ENCODE results near the gene HSD17B7. TPM values are rescaled to one million over a fixed set of nuclear protein-coding genes. Genes with fewer than 3 reads are reported as not detected.

The HSD17B7 gene
- total and polyA plus RNA-seq, 2 of the 8 experiments (the other 6 are each of a cell fraction or from before 2014, with no cell fraction given) = 31.0 to 37.8 TPM

DNA sequence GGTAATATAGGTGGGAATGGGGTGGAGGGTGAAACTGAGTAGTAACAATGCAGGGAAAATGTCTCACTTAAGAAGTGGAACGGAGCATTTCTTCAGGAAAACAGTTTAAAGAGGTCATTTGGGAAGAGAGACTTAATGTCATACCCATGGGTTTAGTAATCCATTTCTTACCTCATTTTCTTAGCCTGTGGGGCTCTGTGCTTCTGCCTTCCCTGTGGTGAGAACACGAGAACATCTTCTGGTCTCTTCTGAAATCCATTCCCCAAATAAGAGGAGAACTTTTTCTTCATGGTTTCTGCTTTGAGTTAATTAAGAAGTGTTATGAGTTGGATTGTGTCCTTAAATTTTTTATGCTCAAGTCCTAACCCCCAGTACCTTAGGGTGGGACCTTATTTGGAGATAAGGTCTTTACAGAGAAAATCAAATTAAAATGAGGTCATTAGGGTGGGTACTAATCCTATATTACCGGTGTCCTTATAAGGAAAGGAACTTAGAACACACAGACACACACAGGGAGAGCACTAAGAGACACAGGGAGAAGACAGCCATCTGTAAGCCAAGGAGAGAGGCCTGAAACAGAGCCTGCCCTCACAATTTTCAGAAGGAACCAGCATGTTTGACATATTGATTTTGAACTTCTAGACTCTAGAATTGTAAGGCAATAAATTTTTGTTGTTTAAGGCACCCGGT lies 65.1 kb downstream of the HSD17B7 start (continued):
- TF ChIP-seq, protein P1, sequence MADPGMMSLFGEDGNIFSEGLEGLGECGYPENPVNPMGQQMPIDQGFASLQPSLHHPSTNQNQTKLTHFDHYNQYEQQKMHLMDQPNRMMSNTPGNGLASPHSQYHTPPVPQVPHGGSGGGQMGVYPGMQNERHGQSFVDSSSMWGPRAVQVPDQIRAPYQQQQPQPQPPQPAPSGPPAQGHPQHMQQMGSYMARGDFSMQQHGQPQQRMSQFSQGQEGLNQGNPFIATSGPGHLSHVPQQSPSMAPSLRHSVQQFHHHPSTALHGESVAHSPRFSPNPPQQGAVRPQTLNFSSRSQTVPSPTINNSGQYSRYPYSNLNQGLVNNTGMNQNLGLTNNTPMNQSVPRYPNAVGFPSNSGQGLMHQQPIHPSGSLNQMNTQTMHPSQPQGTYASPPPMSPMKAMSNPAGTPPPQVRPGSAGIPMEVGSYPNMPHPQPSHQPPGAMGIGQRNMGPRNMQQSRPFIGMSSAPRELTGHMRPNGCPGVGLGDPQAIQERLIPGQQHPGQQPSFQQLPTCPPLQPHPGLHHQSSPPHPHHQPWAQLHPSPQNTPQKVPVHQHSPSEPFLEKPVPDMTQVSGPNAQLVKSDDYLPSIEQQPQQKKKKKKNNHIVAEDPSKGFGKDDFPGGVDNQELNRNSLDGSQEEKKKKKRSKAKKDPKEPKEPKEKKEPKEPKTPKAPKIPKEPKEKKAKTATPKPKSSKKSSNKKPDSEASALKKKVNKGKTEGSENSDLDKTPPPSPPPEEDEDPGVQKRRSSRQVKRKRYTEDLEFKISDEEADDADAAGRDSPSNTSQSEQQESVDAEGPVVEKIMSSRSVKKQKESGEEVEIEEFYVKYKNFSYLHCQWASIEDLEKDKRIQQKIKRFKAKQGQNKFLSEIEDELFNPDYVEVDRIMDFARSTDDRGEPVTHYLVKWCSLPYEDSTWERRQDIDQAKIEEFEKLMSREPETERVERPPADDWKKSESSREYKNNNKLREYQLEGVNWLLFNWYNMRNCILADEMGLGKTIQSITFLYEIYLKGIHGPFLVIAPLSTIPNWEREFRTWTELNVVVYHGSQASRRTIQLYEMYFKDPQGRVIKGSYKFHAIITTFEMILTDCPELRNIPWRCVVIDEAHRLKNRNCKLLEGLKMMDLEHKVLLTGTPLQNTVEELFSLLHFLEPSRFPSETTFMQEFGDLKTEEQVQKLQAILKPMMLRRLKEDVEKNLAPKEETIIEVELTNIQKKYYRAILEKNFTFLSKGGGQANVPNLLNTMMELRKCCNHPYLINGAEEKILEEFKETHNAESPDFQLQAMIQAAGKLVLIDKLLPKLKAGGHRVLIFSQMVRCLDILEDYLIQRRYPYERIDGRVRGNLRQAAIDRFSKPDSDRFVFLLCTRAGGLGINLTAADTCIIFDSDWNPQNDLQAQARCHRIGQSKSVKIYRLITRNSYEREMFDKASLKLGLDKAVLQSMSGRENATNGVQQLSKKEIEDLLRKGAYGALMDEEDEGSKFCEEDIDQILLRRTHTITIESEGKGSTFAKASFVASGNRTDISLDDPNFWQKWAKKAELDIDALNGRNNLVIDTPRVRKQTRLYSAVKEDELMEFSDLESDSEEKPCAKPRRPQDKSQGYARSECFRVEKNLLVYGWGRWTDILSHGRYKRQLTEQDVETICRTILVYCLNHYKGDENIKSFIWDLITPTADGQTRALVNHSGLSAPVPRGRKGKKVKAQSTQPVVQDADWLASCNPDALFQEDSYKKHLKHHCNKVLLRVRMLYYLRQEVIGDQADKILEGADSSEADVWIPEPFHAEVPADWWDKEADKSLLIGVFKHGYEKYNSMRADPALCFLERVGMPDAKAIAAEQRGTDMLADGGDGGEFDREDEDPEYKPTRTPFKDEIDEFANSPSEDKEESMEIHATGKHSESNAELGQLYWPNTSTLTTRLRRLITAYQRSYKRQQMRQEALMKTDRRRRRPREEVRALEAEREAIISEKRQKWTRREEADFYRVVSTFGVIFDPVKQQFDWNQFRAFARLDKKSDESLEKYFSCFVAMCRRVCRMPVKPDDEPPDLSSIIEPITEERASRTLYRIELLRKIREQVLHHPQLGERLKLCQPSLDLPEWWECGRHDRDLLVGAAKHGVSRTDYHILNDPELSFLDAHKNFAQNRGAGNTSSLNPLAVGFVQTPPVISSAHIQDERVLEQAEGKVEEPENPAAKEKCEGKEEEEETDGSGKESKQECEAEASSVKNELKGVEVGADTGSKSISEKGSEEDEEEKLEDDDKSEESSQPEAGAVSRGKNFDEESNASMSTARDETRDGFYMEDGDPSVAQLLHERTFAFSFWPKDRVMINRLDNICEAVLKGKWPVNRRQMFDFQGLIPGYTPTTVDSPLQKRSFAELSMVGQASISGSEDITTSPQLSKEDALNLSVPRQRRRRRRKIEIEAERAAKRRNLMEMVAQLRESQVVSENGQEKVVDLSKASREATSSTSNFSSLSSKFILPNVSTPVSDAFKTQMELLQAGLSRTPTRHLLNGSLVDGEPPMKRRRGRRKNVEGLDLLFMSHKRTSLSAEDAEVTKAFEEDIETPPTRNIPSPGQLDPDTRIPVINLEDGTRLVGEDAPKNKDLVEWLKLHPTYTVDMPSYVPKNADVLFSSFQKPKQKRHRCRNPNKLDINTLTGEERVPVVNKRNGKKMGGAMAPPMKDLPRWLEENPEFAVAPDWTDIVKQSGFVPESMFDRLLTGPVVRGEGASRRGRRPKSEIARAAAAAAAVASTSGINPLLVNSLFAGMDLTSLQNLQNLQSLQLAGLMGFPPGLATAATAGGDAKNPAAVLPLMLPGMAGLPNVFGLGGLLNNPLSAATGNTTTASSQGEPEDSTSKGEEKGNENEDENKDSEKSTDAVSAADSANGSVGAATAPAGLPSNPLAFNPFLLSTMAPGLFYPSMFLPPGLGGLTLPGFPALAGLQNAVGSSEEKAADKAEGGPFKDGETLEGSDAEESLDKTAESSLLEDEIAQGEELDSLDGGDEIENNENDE (IDR thresholded peaks at IDR 0.05; ENCODE audit: insufficient replicate concordance, low read length) = no peak
- no peak for TF ChIP-seq MAFK (IDR thresholded peaks at IDR 0.05; ENCODE audit: low read depth, low read length)
- TF ChIP-seq CTBP2 (IDR thresholded peaks at IDR 0.05; ENCODE audit: borderline replicate concordance, insufficient read depth, insufficient read length, low read length) = no peak
- TF ChIP-seq KDM5A (IDR thresholded peaks at IDR 0.05; ENCODE audit: low read length) = no peak
- TF ChIP-seq, protein P2, sequence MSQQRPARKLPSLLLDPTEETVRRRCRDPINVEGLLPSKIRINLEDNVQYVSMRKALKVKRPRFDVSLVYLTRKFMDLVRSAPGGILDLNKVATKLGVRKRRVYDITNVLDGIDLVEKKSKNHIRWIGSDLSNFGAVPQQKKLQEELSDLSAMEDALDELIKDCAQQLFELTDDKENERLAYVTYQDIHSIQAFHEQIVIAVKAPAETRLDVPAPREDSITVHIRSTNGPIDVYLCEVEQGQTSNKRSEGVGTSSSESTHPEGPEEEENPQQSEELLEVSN (IDR thresholded peaks at IDR 0.05) = no peak
- no peak for TF ChIP-seq TAF7 (optimal IDR thresholded peaks at IDR 0.05; ENCODE audit: borderline replicate concordance, low read depth, low read length)
- TF ChIP-seq SRF (IDR thresholded peaks at IDR 0.05; ENCODE audit: low read depth, low read length) = no peak
- TF ChIP-seq SP1 (IDR thresholded peaks at IDR 0.05; ENCODE audit: low read depth, low read length) = no peak
- TF ChIP-seq SP4 (IDR thresholded peaks at IDR 0.05; ENCODE audit: low read length) = no peak
- TF ChIP-seq ZNF274 (IDR thresholded peaks at IDR 0.05; ENCODE audit: borderline replicate concordance, extremely low read depth, low read length) = no peak
